HEK293 (cell line): Measurements from ENCODE around the gene HOXC10.

Experiments used
- BCL6B ChIP-seq: fragments of 450-650 bp; formaldehyde crosslinking; IDR thresholded peaks from 2 replicates; pipeline ENCODE4 v1.5.1; 2017; ENCODE audit warnings: missing biosample characterization, missing genetic modification characterization
- PRDM10 ChIP-seq: fragments of 450-650 bp; formaldehyde crosslinking; IDR thresholded peaks from 2 replicates; pipeline ENCODE4 v1.5.1; 2016; ENCODE audit warnings: missing biosample characterization, missing genetic modification characterization
- SETDB1 ChIP-seq: IDR thresholded peaks from one replicate; pipeline ENCODE4 v1.6.1; 2017; ENCODE audit warnings: mild to moderate bottlenecking, low read length, moderate library complexity, mixed read lengths; ENCODE audit not compliant: insufficient read length
- SP7 ChIP-seq: fragments of 450-650 bp; formaldehyde crosslinking; IDR thresholded peaks from 2 replicates; pipeline ENCODE4 v1.5.1; 2016; ENCODE audit warnings: missing biosample characterization, missing genetic modification characterization
- WT1 ChIP-seq: fragments of 450-650 bp; formaldehyde crosslinking; IDR thresholded peaks from 2 replicates; pipeline ENCODE4 v1.5.1; 2016; ENCODE audit warnings: missing biosample characterization, missing genetic modification characterization
- ZNF138 ChIP-seq: fragments of 450-650 bp; formaldehyde crosslinking; IDR thresholded peaks from 2 replicates; pipeline ENCODE4 v1.5.1; 2016; ENCODE audit warnings: missing biosample characterization, missing genetic modification characterization, borderline replicate concordance
- ZNF140 ChIP-seq: fragments of 450-650 bp; formaldehyde crosslinking; IDR thresholded peaks from 2 replicates; pipeline ENCODE4 v1.5.1; 2016; ENCODE audit warnings: missing biosample characterization, missing genetic modification characterization
- ZNF155 ChIP-seq: fragments of 450-650 bp; formaldehyde crosslinking; IDR thresholded peaks from 2 replicates; pipeline ENCODE4 v1.5.1; 2016; ENCODE audit warnings: missing biosample characterization, missing genetic modification characterization
- ZNF16 ChIP-seq: fragments of 450-650 bp; formaldehyde crosslinking; IDR thresholded peaks from 2 replicates; pipeline ENCODE4 v1.5.1; 2016; ENCODE audit warnings: low read depth, missing biosample characterization, missing genetic modification characterization
- ZNF174 ChIP-seq: fragments of 450-650 bp; formaldehyde crosslinking; IDR thresholded peaks from 2 replicates; pipeline ENCODE4 v1.5.0; 2017; ENCODE audit warnings: missing biosample characterization, mild to moderate bottlenecking, missing genetic modification characterization
- ZNF184 ChIP-seq: fragments of 450-650 bp; IDR thresholded peaks from 2 replicates; pipeline ENCODE4 v1.5.1; 2018; ENCODE audit warnings: missing biosample characterization, mild to moderate bottlenecking, missing genetic modification characterization
- ZNF2 ChIP-seq: fragments of 450-650 bp; formaldehyde crosslinking; IDR thresholded peaks from 2 replicates; pipeline ENCODE4 v1.5.1; 2016; ENCODE audit warnings: missing biosample characterization, missing genetic modification characterization
- ZNF24 ChIP-seq: fragments of 450-650 bp; formaldehyde crosslinking; IDR thresholded peaks from 2 replicates; pipeline ENCODE4 v1.5.1; 2016; ENCODE audit warnings: missing biosample characterization, missing genetic modification characterization
- ZNF335 ChIP-seq: fragments of 450-650 bp; formaldehyde crosslinking; conservative IDR thresholded peaks from 2 replicates; pipeline ENCODE4 v1.5.1; 2016; ENCODE audit warnings: missing biosample characterization, missing genetic modification characterization
- ZNF391 ChIP-seq: fragments of 450-650 bp; formaldehyde crosslinking; IDR thresholded peaks from 2 replicates; pipeline ENCODE4 v1.5.1; 2016; ENCODE audit warnings: low read depth, missing biosample characterization, missing genetic modification characterization, borderline replicate concordance
- ZNF433 ChIP-seq: fragments of 450-650 bp; formaldehyde crosslinking; IDR thresholded peaks from 2 replicates; pipeline ENCODE4 v1.5.1; 2016; ENCODE audit warnings: missing biosample characterization, missing genetic modification characterization, low read depth
- ZNF501 ChIP-seq: fragments of 450-650 bp; formaldehyde crosslinking; IDR thresholded peaks from 2 replicates; pipeline ENCODE4 v1.5.1; 2016; ENCODE audit warnings: missing biosample characterization, missing genetic modification characterization
- ZNF549 ChIP-seq: fragments of 450-650 bp; IDR thresholded peaks from 2 replicates; pipeline ENCODE4 v1.5.1; 2018; ENCODE audit warnings: missing biosample characterization, missing genetic modification characterization, mild to moderate bottlenecking, inconsistent platforms, moderate library complexity
- ZNF585B ChIP-seq: fragments of 450-650 bp; formaldehyde crosslinking; IDR thresholded peaks from 2 replicates; pipeline ENCODE4 v1.5.1; 2016; ENCODE audit warnings: missing biosample characterization, missing genetic modification characterization
- ZNF660 ChIP-seq: fragments of 450-650 bp; IDR thresholded peaks from 2 replicates; pipeline ENCODE4 v1.5.1; 2018; ENCODE audit warnings: missing biosample characterization, mild to moderate bottlenecking, missing genetic modification characterization
- ZNF768 ChIP-seq: fragments of 450-650 bp; formaldehyde crosslinking; IDR thresholded peaks from 2 replicates; pipeline ENCODE4 v1.5.1; 2018; ENCODE audit warnings: missing biosample characterization, mild to moderate bottlenecking, missing genetic modification characterization
- ZNF791 ChIP-seq: fragments of 450-650 bp; formaldehyde crosslinking; IDR thresholded peaks from 2 replicates; pipeline ENCODE4 v1.5.1; 2016; ENCODE audit warnings: missing biosample characterization, missing genetic modification characterization
- ZNF830 ChIP-seq: fragments of 450-650 bp; IDR thresholded peaks from 2 replicates; pipeline ENCODE4 v1.5.0; 2018; ENCODE audit warnings: missing biosample characterization, missing genetic modification characterization, low read depth, mild to moderate bottlenecking, moderate library complexity
- ZXDB ChIP-seq: fragments of 450-650 bp; formaldehyde crosslinking; IDR thresholded peaks from 2 replicates; pipeline ENCODE4 v1.5.1; 2016; ENCODE audit warnings: missing biosample characterization, missing genetic modification characterization
- TF ChIP-seq, protein P1 (sequence below): fragments of 450-650 bp; formaldehyde crosslinking; IDR thresholded peaks from 2 replicates; pipeline ENCODE4 v1.5.1; 2016; ENCODE audit warnings: missing biosample characterization, missing genetic modification characterization, borderline replicate concordance
- TF ChIP-seq, protein P2 (sequence below): fragments of 450-650 bp; formaldehyde crosslinking; IDR thresholded peaks from 2 replicates; pipeline ENCODE4 v1.5.1; 2016; ENCODE audit warnings: missing biosample characterization, missing genetic modification characterization

The HOXC10 gene

GRCh38 chr12:54009171-54010052, 24.5 kb downstream of the HOXC10 start (continued):
- peak; percentile 96 for TF ChIP-seq PRDM10 (tag by site-specific recombination)
- TF ChIP-seq ZNF155 (tag by site-specific recombination), result no peak
- no peak for TF ChIP-seq ZNF138 (tag by site-specific recombination)
- no peak for TF ChIP-seq ZNF184 (tag by site-specific recombination)
- no peak for TF ChIP-seq ZNF585B (tag by site-specific recombination)
- TF ChIP-seq WT1 (tag by site-specific recombination), result 0 out of 2 replicates have a peak, but pooled peaks have one; percentile 31
- TF ChIP-seq ZNF335 (tag by site-specific recombination), result peak; percentile 73
- no peak for TF ChIP-seq ZNF549
- peak; percentile 36; the same call in 1 of the 2 replicates for TF ChIP-seq ZNF660 (tag by site-specific recombination)
- TF ChIP-seq ZNF2 (tag by site-specific recombination), result peak; percentile 21; the same call in 1 of the 2 replicates
- TF ChIP-seq SP7 (tag by site-specific recombination), result no peak
- no peak for TF ChIP-seq ZNF791 (tag by site-specific recombination)
- no peak for TF ChIP-seq ZNF16 (tag by site-specific recombination)
- TF ChIP-seq, protein P1, sequence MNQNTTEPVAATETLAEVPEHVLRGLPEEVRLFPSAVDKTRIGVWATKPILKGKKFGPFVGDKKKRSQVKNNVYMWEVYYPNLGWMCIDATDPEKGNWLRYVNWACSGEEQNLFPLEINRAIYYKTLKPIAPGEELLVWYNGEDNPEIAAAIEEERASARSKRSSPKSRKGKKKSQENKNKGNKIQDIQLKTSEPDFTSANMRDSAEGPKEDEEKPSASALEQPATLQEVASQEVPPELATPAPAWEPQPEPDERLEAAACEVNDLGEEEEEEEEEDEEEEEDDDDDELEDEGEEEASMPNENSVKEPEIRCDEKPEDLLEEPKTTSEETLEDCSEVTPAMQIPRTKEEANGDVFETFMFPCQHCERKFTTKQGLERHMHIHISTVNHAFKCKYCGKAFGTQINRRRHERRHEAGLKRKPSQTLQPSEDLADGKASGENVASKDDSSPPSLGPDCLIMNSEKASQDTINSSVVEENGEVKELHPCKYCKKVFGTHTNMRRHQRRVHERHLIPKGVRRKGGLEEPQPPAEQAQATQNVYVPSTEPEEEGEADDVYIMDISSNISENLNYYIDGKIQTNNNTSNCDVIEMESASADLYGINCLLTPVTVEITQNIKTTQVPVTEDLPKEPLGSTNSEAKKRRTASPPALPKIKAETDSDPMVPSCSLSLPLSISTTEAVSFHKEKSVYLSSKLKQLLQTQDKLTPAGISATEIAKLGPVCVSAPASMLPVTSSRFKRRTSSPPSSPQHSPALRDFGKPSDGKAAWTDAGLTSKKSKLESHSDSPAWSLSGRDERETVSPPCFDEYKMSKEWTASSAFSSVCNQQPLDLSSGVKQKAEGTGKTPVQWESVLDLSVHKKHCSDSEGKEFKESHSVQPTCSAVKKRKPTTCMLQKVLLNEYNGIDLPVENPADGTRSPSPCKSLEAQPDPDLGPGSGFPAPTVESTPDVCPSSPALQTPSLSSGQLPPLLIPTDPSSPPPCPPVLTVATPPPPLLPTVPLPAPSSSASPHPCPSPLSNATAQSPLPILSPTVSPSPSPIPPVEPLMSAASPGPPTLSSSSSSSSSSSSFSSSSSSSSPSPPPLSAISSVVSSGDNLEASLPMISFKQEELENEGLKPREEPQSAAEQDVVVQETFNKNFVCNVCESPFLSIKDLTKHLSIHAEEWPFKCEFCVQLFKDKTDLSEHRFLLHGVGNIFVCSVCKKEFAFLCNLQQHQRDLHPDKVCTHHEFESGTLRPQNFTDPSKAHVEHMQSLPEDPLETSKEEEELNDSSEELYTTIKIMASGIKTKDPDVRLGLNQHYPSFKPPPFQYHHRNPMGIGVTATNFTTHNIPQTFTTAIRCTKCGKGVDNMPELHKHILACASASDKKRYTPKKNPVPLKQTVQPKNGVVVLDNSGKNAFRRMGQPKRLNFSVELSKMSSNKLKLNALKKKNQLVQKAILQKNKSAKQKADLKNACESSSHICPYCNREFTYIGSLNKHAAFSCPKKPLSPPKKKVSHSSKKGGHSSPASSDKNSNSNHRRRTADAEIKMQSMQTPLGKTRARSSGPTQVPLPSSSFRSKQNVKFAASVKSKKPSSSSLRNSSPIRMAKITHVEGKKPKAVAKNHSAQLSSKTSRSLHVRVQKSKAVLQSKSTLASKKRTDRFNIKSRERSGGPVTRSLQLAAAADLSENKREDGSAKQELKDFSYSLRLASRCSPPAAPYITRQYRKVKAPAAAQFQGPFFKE (tag by site-specific recombination), result no peak
- no peak for TF ChIP-seq ZNF140
- no peak for TF ChIP-seq ZNF174
- no peak for TF ChIP-seq SETDB1
- TF ChIP-seq BCL6B (tag by site-specific recombination), result no peak
- TF ChIP-seq, protein P2, sequence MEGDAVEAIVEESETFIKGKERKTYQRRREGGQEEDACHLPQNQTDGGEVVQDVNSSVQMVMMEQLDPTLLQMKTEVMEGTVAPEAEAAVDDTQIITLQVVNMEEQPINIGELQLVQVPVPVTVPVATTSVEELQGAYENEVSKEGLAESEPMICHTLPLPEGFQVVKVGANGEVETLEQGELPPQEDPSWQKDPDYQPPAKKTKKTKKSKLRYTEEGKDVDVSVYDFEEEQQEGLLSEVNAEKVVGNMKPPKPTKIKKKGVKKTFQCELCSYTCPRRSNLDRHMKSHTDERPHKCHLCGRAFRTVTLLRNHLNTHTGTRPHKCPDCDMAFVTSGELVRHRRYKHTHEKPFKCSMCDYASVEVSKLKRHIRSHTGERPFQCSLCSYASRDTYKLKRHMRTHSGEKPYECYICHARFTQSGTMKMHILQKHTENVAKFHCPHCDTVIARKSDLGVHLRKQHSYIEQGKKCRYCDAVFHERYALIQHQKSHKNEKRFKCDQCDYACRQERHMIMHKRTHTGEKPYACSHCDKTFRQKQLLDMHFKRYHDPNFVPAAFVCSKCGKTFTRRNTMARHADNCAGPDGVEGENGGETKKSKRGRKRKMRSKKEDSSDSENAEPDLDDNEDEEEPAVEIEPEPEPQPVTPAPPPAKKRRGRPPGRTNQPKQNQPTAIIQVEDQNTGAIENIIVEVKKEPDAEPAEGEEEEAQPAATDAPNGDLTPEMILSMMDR (tag by site-specific recombination), result no peak
- TF ChIP-seq ZXDB (tag by site-specific recombination), result 0 out of 2 replicates have a peak, but pooled peaks have one; percentile 10
- no peak for TF ChIP-seq ZNF768 (tag by site-specific recombination)
- no peak for TF ChIP-seq ZNF501 (tag by site-specific recombination)
- TF ChIP-seq ZNF391 (tag by site-specific recombination), result no peak
- 0 out of 2 replicates have a peak, but pooled peaks have one; percentile 48 for TF ChIP-seq ZNF24 (tag by site-specific recombination)
- no peak for TF ChIP-seq ZNF830
- TF ChIP-seq ZNF433 (tag by site-specific recombination), result no peak
